HG02943 (cell line): Measurements from ENCODE around the gene ABHD8.

ENCODE experiments used
- ATAC-seq: cut with Tn5 transposase; IDR thresholded peaks from one replicate; pipeline ENCODE4 v1.9.1; 2021; ENCODE audit warnings: mild to moderate bottlenecking, low read depth, moderate library complexity; ENCODE audit not compliant: unreplicated experiment

ABHD8 gene

GRCh38 chr19:17321655-17322489 lies 18.6 kb upstream of the ABHD8 start:
- no peak for ATAC-seq

DNA sequence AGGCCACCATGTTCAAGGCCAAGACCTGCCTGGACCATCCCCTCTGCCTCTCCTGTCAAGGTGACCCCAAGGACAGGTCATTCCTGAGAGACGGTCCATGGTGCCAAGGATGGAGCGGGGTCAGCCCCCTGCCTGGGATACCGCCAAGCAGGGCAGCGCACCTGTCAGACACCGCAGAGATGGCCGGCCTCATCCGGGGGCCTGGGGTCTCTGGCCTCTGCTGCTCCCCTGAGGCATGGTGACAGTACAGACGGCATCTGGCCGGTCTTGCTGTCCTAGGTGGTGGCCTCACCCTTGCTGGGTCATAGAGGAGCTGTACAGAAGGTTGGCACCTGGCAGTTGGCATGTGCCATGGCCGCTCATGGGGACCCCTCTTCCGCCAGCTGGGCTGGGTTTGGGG lies 17.2 kb upstream of the ABHD8 start:
- no peak for ATAC-seq

DNA sequence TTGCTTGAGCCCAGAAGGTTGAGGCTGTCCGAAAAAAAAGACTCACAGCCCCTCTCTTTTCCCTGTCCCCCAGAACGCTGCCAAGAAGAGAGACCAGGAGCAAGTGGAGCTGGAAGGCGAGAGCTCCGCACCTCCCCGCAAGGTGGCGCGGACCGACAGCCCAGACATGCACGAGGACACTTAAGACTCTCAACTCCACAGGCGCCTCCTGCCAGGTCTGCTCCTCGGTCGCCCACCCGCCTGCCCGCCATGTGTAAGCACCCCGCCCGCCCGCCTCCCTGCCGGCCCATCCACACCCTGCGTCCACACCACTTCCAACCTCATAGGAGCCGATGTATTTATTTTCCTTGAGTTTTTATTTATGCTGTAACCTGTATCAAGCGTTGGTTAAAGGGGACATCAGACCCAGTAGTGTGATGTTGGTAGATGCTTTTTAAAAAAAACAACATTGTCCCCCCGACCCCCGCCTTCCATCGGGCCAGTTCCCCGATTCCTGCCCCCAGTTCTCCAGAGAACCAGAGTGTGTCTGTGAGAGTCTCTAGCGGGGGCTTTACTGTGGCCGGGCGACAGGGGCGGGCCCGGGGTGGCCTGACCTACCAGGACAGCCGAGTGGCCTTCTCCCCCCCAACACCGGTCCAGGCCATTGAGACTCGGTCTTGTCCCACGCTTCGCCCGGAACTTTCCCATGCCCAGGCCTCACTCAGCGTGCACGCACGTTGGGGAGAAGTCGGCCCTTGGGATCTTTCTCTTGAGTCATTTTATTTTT lies 16.4 kb upstream of the ABHD8 start:
- ATAC-seq: no peak

GRCh38 chr19:17318966-17319365 lies 15.7 kb upstream of the ABHD8 start:
- no peak for ATAC-seq

DNA sequence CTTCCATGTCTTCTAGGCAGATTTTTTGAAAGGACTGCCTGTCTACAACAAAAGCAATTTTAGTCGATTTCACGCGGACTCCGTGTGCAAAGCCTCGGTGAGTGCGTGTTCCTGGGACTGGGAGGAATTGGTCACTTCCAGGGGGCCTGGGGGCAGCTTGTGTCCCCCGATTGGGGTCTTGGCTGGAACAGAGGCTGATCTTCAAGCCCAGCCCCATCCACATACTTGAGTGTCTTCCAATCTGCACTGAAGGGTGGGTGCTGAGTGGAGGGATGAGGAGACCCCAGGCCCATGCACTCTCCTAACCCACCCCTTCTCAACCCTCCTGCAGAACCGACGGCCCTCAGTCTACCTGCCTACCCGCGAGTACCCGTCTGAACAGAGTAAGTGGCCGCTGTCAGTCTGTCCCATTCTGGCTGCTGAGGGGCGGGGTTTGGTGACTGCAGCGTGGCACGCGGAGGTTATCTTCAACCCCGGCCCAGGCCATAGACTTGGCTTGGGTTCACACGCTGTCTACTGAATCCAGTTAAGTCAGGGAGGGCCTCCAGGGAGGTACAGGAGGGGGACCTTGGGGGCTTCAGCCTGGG lies 10.9 kb upstream of the ABHD8 start:
- no peak for ATAC-seq

DNA sequence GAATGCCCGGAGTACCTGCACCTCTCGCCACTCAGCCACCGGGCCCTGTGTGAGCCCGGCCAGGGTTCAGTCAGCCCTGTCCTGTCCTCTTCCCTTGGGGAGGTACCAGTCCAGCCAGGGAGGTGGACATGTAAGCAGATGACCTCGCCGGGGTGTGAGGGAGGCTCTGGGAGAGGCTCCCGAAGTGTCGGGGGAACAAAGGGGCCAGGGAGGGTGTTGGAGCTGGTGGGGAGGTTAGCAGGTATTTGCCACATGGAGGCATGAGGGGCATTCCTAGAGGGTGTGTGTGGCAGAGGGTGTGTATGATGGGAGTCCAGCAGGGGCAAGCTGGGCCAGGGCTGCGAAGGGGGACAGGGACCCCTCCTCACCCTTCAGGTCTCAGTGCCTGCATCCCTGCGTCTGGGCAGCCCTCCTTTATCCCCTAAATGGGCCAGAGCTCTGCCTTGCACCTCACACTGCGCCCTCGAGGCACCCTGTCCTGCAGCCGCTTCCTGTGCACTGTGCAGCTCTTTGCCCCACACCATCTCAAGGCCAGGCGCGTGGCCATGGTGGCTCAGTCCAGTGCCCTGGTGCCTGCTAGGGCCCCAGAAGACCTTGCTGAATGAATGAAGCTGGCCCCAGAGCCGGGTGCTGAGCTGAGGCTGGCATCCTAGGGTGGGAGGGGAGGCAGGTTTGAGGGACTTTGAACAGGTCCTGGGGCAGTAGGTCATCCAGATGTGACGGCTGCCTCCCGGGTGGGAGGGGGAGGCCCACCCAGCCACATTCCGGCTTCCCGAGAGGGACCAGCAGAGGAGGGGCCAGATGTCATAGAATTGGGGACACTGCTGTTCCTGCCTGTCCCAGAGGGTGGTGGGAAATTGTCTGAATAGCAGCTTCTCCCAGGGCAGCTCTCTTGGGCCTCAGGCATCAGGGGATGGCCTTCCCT lies 9.2 kb upstream of the ABHD8 start:
- no peak for ATAC-seq

DNA sequence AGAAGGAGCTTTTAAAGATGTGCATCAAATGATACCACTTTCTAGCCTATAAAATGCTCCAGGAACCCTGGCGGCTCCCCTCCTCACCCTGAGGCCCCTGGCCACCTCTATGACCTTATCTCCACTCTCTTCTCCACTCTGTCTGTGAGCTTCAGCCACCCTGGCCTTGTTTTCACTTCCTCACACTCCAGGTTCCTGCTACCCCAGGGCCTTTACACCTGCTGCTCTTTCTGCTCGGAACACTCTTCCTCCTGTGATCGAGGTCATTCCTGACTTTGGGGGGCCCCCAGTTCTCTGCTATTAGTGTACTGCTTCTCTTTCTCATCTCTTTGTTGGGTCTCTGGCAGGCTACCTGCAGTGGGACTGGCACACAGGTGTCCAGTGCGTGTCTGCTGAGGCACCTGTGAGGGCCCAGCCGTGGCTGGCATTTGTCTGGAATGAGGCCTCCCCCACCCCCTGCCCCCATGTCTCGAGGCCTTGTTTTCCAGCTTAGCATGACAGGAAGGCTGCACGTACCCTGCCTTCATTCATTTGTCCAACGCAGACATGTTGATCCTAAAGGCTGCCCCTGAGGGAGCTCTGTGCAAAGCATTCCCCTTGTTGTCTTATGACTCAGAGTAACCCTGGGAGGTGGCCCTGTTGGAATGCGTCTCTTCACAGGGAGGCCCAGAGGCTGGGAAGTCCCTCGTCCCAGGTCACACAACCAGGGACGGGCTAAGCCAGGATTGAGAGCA lies 8.4 kb upstream of the ABHD8 start:
- ATAC-seq: no peak

DNA sequence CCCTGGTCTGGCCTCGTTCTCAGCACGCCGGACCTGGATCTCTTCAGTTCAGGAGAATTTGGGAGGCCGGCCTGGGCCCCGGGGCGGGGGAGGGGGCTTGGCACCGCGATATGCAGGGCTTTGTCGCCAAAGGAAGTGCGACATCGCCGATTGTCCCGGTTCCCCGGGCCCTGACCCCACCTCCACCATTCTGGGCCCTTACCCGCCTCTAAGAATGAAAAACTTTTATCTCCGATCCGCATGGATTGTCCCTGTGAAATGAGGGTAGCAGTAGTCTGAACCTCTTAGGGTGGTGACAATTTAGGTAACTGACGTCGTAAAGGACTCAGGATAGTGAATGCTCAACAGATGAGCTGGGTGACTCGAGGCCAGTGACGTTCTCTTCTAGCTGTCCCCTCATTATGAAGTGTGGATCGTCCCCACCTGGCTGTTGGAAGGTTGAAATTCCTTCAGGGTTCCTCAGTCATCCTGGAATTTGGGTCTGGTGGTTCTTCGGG lies 6.8 kb upstream of the ABHD8 start:
- no peak for ATAC-seq

DNA sequence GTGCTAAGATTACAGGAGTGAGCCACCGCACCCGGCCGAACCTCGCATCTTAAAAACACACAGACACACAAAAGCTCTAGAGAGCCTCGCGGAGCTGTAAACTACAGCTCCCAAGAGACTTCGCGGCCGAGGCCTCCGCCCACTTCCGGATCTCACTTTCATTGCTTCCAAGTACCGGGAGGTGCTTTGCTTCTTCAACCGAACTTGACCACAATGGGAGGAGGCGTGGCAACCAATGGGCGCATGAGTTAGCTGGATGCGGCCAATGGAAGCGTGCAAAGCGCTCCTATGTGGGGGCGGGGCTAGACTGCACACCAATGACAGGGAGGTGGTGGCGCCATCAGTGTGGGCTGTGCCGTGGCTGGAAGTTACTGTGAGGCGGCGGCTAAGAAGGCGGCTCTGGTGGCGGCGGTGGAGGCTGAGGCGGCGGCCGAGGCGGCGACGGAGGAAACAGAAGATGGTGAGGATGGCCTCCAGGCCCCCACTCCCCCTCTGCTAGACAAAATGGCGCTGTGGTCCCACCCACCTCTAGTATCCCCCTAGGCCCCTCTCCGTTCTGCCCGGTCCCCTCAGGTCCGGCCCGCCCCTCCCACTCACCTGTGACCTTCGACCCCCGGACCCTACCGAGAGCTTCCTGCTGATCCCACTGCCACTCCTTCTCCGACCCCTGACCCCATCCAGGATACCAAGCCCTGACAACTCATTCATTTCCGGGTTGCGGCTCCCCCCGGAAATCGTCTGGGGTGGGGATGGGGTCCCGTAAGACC lies 6.2 kb upstream of the ABHD8 start, which contains the start of gene DDA1:
TSS of gene DDA1 (plus strand) at position 366 of the 767 bp plus-strand sequence. CDS start at position 458, 92 bp downstream.
- peak; percentile 47 for ATAC-seq

- ATAC-seq: no peak
Measured at GRCh38 chr19:17307876-17308377, 4.7 kb upstream of the ABHD8 start.

DNA sequence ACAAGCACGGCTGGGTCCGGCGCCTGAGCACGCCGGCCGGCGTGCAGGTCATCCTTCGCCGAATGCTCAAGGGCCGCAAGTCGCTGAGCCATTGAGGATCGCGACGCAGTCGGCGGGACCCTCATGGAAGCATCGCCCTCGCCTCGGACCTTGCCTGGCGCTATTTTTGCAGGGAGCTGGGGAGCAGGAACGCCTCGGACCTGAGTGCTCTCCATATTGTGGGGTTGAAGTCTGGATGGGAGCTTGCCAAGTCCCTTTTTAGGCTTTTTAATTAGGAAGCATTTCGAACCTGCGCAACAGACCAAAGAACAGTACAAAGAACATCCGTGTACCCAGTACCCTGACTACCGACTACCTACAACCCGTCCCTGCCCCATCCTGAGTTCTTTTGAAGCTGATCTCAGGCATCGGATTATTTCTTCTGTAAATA lies 3.1 kb upstream of the ABHD8 start:
- no peak for ATAC-seq

DNA sequence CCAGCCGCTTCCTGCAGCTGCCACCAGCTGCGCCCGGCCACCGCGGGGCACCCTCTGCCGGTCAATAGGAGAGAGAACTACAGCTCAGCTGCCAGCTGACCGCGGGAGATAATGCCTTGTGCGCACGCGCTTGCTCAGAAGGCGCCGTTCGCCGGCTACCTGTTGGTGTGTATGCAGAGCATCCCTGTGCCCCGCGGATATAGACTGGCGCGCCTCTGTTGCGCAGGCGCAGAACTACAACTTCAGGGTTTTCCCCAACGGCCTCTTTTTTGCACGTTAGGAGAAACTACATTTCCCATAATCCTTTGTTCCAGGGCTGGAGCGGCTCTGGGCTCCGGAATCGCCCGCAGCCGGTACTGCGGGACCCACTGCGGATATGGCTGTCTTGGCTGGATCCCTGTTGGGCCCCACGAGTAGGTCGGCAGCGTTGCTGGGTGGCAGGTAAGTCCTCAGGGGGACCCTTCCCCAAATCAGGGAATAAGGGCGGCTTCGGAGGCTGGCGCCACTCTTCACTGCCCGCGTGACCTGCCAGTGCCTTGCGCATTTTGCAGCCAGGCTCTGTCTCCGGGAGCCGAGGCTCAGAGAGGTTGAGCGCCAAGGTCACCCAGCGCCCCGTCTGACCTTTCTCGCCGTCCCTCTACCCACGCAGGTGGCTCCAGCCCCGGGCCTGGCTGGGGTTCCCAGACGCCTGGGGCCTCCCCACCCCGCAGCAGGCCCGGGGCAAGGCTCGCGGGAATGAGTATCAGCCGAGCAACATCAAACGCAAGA lies 2.5 kb upstream of the ABHD8 start, which contains the start of gene MRPL34:
TSS of gene MRPL34 (plus strand) at position 356 of the 768 bp plus-strand sequence. CDS start at position 377, 21 bp downstream.
- peak; percentile 66 for ATAC-seq

- ATAC-seq: no peak
Measured at GRCh38 chr19:17305216-17305516, 1.9 kb upstream of the ABHD8 start.

- ATAC-seq: no peak
Measured at GRCh38 chr19:17304386-17305215, 1.4 kb upstream of the ABHD8 start.

GRCh38 chr19:17303940-17304267 lies 679 bp upstream of the ABHD8 start:
- ATAC-seq: no peak

- no peak for ATAC-seq
Measured at GRCh38 chr19:17302391-17303166, 646 bp downstream of the ABHD8 start.
